ENCODE results near the gene SCN5A.

SCN5A gene

DNA sequence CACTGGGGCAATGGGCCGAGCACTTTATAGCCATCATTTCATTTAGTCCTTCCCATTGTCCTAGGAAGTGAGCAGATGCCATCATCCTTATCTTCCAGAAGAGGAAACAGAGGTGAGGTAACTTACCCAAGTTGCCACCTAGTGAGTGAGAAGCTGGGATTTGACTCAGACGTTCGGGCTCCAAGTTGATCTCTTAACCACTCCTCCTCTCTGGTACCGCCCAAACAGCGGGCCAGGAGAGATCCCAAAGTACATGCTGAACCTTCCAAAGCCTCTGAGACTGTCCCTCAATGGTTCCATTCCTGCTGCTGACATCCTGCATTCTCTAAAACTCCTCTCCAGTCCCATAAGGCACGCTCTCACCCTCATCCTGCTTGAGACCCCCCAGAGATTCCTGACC is 97.1 kb downstream of the SCN5A start:
- Histone ChIP-seq H3K36me3 (ENCODE audit: control insufficient read depth, insufficient read depth, low read length) (no peaks in the 10 kb centered on the region; the same call in 1 of the 2 replicates), H3K27ac (ENCODE audit: low read length) (no peak overlapping the region), H3K4me3 (ENCODE audit: low read length) (no peak overlapping the region), H3K4me1 (ENCODE audit: control insufficient read depth, insufficient read depth, low read length) (0 out of 2 replicates have a peak, but pooled peaks cover 4% of the 10 kb centered on the region), H3K27me3 (ENCODE audit: control insufficient read depth, insufficient read depth, low read length) (no peaks in the 10 kb centered on the region), H3K9me3 (ENCODE audit: control insufficient read depth, insufficient read depth, low read length) (no peaks in the 10 kb centered on the region)
- WGBS (ENCODE audit: insufficient coverage, insufficient read length): no CpG with 5 or more reads among the region's 6 CpGs
- no peak for DNase-seq (ENCODE audit: low read depth, low spot score)

GRCh38 chr3:38551026-38551832 is 98.3 kb downstream of the SCN5A start:
- H3K27ac ChIP-seq (ENCODE audit: low read length): no peak overlapping the region
- H3K36me3 ChIP-seq (ENCODE audit: control insufficient read depth, insufficient read depth, low read length): no peaks in the 10 kb centered on the region; the same call in 1 of the 2 replicates
- DNase-seq (ENCODE audit: low read depth, low spot score): no peak
- H3K27me3 ChIP-seq (ENCODE audit: control insufficient read depth, insufficient read depth, low read length): no peaks in the 10 kb centered on the region
- 0 out of 2 replicates have a peak, but pooled peaks cover 4% of the 10 kb centered on the region for H3K4me1 ChIP-seq (ENCODE audit: control insufficient read depth, insufficient read depth, low read length)
- WGBS (ENCODE audit: insufficient coverage, insufficient read length): no CpG with 5 or more reads among the region's 30 CpGs
- no peaks in the 10 kb centered on the region for H3K9me3 ChIP-seq (ENCODE audit: control insufficient read depth, insufficient read depth, low read length)
- H3K4me3 ChIP-seq (ENCODE audit: low read length): no peak overlapping the region

DNA sequence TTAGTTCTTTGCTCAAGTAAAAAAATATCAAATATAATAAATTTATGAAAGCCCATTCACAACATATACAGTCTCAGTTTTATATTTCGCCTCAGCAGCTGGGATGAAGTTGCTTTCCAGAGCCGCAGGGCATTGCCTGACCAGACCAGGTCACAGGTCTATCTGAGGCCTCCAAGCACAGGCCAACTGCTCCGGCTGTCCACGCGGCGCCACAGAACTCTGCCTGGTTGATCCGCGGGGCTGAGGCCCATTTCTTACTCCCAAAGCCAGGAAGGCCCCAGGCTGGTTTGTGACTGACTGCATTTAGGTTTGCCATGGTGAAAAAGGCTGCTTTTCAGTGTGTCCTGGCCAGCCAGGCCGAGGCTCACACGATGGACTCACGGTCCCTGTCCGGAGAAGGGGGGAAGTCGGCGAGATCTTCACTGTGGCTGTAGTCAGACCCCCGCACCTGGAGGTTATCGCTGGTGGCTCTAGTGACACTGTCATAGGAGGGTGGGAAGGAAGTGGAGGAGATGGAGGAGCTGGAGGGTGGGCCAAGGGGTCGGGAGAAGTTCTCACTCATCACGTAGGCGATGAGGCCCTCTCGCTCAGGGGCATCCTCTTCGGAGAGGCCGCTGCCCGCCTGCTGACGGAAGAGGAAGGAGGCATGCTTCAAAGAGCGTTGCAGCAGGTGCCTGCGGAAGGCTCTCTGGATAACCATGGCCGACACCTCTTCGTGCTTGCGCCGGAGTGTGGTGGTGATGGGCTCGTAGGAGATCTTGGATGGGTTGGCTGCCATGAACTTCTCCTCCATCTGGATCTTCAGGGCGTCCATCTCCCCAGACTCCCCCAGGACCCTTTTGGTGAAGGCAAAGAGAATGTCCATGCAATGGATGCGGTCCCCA is 99.3 kb downstream of the SCN5A start:
- Histone ChIP-seq H3K27ac (ENCODE audit: low read length) (no peak overlapping the region), H3K36me3 (ENCODE audit: control insufficient read depth, insufficient read depth, low read length) (no peaks in the 10 kb centered on the region; the same call in 1 of the 2 replicates), H3K27me3 (ENCODE audit: control insufficient read depth, insufficient read depth, low read length) (no peaks in the 10 kb centered on the region), H3K4me1 (ENCODE audit: control insufficient read depth, insufficient read depth, low read length) (0 out of 2 replicates have a peak, but pooled peaks cover 4% of the 10 kb centered on the region), H3K4me3 (ENCODE audit: low read length) (no peak overlapping the region), H3K9me3 (ENCODE audit: control insufficient read depth, insufficient read depth, low read length) (no peaks in the 10 kb centered on the region)
- no peak for DNase-seq (ENCODE audit: low read depth, low spot score)
- WGBS (ENCODE audit: insufficient coverage, insufficient read length): no CpG with 5 or more reads among the region's 33 CpGs

- H3K27ac ChIP-seq (ENCODE audit: low read length): no peak overlapping the region
- DNase-seq (ENCODE audit: low read depth, low spot score): no peak
- no peaks in the 10 kb centered on the region for H3K9me3 ChIP-seq (ENCODE audit: control insufficient read depth, insufficient read depth, low read length)
- peaks cover 4% of the 10 kb centered on the region; the same call in 1 of the 2 replicates for H3K4me1 ChIP-seq (ENCODE audit: control insufficient read depth, insufficient read depth, low read length)
- no peak overlapping the region for H3K4me3 ChIP-seq (ENCODE audit: low read length)
- H3K27me3 ChIP-seq (ENCODE audit: control insufficient read depth, insufficient read depth, low read length): no peaks in the 10 kb centered on the region
- H3K36me3 ChIP-seq (ENCODE audit: control insufficient read depth, insufficient read depth, low read length): no peaks in the 10 kb centered on the region; the same call in 1 of the 2 replicates
- no CpG with 5 or more reads among the region's 7 CpGs for WGBS (ENCODE audit: insufficient coverage, insufficient read length)
Observed at GRCh38 chr3:38549486-38549885, 100.0 kb downstream of the SCN5A start.

DNA sequence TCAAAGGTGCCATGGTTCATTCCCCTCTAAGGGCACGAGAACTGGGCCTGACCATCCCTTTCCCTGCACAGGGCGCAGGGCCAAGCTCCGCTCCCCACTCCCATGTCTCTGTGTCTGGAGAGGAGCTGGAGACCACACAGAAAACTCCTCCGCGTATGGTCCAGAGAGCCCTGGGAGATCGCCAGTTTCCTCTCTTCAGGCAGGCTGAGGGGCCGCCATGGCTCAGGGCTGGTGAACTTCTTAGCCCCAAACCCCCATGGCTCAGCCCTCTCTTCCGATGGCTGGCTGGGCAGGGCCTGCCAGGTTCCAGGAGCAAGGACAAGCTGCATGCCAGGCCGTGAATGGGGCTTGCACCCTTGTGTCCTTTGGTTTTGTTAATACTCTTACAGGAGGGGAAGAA is 100.4 kb downstream of the SCN5A start:
- DNase-seq (ENCODE audit: low read depth, low spot score): no peak
- Histone ChIP-seq H3K4me3 (ENCODE audit: low read length) (no peak overlapping the region), H3K9me3 (ENCODE audit: control insufficient read depth, insufficient read depth, low read length) (no peaks in the 10 kb centered on the region), H3K36me3 (ENCODE audit: control insufficient read depth, insufficient read depth, low read length) (no peaks in the 10 kb centered on the region; the same call in 1 of the 2 replicates), H3K4me1 (ENCODE audit: control insufficient read depth, insufficient read depth, low read length) (peaks cover 4% of the 10 kb centered on the region; the same call in 1 of the 2 replicates), H3K27me3 (ENCODE audit: control insufficient read depth, insufficient read depth, low read length) (no peaks in the 10 kb centered on the region), H3K27ac (ENCODE audit: low read length) (no peak overlapping the region)
- WGBS (ENCODE audit: insufficient coverage, insufficient read length): no CpG with 5 or more reads among the region's 9 CpGs

- Histone ChIP-seq H3K9me3 (ENCODE audit: control insufficient read depth, insufficient read depth, low read length) (no peaks in the 10 kb centered on the region), H3K4me1 (ENCODE audit: control insufficient read depth, insufficient read depth, low read length) (peaks cover 4% of the 10 kb centered on the region; the same call in 1 of the 2 replicates), H3K27ac (ENCODE audit: low read length) (no peak overlapping the region), H3K27me3 (ENCODE audit: control insufficient read depth, insufficient read depth, low read length) (no peaks in the 10 kb centered on the region), H3K4me3 (ENCODE audit: low read length) (no peak overlapping the region), H3K36me3 (ENCODE audit: control insufficient read depth, insufficient read depth, low read length) (no peaks in the 10 kb centered on the region; the same call in 1 of the 2 replicates)
- no peak for DNase-seq (ENCODE audit: low read depth, low spot score)
- WGBS (ENCODE audit: insufficient coverage, insufficient read length): no CpG with 5 or more reads among the region's 17 CpGs
Observed at GRCh38 chr3:38548154-38548931, 101.1 kb downstream of the SCN5A start.

DNA sequence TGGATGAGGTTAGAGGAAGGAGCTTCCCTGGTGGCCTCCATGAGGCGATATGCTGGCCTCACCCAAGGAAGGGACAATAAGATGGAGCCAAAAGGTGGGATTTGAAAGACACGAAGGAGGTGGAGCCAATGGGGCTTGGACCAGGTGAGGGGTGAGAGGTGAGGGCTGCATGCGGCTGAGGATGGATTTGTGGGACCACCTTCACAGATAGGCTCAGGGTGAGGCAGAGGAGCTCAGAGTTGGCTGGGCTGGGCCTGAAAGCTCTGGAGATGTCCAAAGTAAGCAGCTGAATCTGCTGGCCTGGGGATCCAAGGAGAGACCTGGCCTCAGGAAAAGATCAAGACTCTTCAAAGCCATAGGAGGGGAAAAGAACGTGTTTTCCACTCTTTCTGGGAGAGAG is 103.5 kb downstream of the SCN5A start:
- Histone ChIP-seq H3K36me3 (ENCODE audit: control insufficient read depth, insufficient read depth, low read length) (no peaks in the 10 kb centered on the region; the same call in 1 of the 2 replicates), H3K27me3 (ENCODE audit: control insufficient read depth, insufficient read depth, low read length) (no peaks in the 10 kb centered on the region), H3K4me1 (ENCODE audit: control insufficient read depth, insufficient read depth, low read length) (peaks cover 4% of the 10 kb centered on the region; the same call in 1 of the 2 replicates), H3K4me3 (ENCODE audit: low read length) (no peak overlapping the region), H3K27ac (ENCODE audit: low read length) (no peak overlapping the region), H3K9me3 (ENCODE audit: control insufficient read depth, insufficient read depth, low read length) (no peaks in the 10 kb centered on the region)
- DNase-seq (ENCODE audit: low read depth, low spot score): no peak
- WGBS (ENCODE audit: insufficient coverage, insufficient read length): no CpG with 5 or more reads among the region's 4 CpGs

DNA sequence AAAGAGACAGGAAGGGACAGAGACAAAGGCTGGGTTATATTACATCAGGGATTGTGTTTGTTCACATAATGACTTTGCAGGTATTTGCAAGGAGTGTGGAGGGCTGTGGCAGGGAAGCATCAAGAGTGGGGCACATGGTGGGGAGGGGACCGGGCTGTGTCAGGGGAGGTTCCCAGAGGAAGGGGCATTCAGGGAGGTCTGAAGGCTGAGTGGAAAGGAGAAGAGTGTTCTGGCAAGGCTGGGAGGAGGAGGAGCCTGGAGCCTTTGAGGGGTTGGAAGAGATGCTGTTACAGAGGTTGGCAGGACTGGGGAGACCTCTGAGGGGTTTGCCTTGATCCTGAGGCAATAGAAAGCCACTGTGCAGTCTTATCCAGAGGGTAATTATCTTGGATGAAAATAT is 103.9 kb downstream of the SCN5A start:
- no CpG with 5 or more reads among the region's 1 CpG for WGBS (ENCODE audit: insufficient coverage, insufficient read length)
- no peaks in the 10 kb centered on the region; the same call in 1 of the 2 replicates for H3K36me3 ChIP-seq (ENCODE audit: control insufficient read depth, insufficient read depth, low read length)
- no peaks in the 10 kb centered on the region for H3K9me3 ChIP-seq (ENCODE audit: control insufficient read depth, insufficient read depth, low read length)
- no peak overlapping the region for H3K27ac ChIP-seq (ENCODE audit: low read length)
- no peaks in the 10 kb centered on the region for H3K27me3 ChIP-seq (ENCODE audit: control insufficient read depth, insufficient read depth, low read length)
- no peak for DNase-seq (ENCODE audit: low read depth, low spot score)
- no peak overlapping the region for H3K4me3 ChIP-seq (ENCODE audit: low read length)
- H3K4me1 ChIP-seq (ENCODE audit: control insufficient read depth, insufficient read depth, low read length): peaks cover 4% of the 10 kb centered on the region; the same call in 1 of the 2 replicates

DNA sequence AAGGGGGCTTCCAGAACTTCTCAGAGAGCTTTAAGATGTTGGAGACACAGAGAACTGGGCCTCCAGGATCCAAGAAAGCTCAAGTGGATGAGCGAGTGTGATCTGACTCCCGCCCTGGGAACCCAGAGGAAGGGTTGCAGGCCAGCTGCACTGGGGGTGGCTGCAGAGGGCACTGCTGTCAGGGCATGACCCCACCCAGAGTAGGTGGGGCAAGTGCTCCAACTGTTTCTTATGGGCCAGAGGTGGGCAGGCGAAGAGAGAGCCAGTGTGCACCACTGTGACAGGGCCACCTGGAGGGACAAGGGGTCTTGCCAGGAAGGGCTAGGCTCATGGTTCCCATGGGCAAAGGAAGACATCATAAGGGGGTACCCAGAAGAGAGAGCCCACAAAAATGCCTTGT is 104.6 kb downstream of the SCN5A start:
- no peak overlapping the region for H3K27ac ChIP-seq (ENCODE audit: low read length)
- H3K4me3 ChIP-seq (ENCODE audit: low read length): no peak overlapping the region
- H3K27me3 ChIP-seq (ENCODE audit: control insufficient read depth, insufficient read depth, low read length): no peaks in the 10 kb centered on the region
- peaks cover 4% of the 10 kb centered on the region; the same call in 1 of the 2 replicates for H3K4me1 ChIP-seq (ENCODE audit: control insufficient read depth, insufficient read depth, low read length)
- WGBS (ENCODE audit: insufficient coverage, insufficient read length): no CpG with 5 or more reads among the region's 3 CpGs
- H3K9me3 ChIP-seq (ENCODE audit: control insufficient read depth, insufficient read depth, low read length): no peaks in the 10 kb centered on the region
- no peak for DNase-seq (ENCODE audit: low read depth, low spot score)
- H3K36me3 ChIP-seq (ENCODE audit: control insufficient read depth, insufficient read depth, low read length): no peaks in the 10 kb centered on the region

DNA sequence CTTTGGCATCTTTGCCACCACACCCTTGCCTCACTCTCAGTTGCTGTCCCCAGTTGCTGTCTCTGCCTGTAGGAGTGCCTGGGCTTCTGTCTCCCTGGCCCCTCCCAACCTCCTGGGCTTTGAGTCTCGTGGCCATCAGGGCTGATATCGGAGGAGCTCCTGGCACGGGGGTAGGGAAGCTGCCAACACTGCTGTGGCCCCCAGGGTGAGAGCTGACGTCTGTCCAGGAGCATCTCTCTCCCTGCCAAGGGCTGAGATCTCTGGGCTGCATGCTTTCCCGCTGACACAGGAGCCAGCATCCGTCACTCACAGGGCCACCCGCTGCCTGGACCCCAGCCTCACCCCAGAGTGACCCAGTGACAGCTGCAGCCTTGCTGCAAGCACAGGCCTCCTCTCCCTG is 105.9 kb downstream of the SCN5A start:
- Histone ChIP-seq H3K27me3 (ENCODE audit: control insufficient read depth, insufficient read depth, low read length) (no peaks in the 10 kb centered on the region), H3K4me3 (ENCODE audit: low read length) (no peak overlapping the region), H3K27ac (ENCODE audit: low read length) (no peak overlapping the region), H3K4me1 (ENCODE audit: control insufficient read depth, insufficient read depth, low read length) (peaks cover 4% of the 10 kb centered on the region; the same call in 1 of the 2 replicates), H3K36me3 (ENCODE audit: control insufficient read depth, insufficient read depth, low read length) (no peaks in the 10 kb centered on the region), H3K9me3 (ENCODE audit: control insufficient read depth, insufficient read depth, low read length) (no peaks in the 10 kb centered on the region)
- DNase-seq (ENCODE audit: low read depth, low spot score): no peak
- WGBS (ENCODE audit: insufficient coverage, insufficient read length): no CpG with 5 or more reads among the region's 7 CpGs

Measured in iPS DF 6.9 (cell line).